GM18508 (cell line): Measurements from ENCODE around the gene AKAP3.

Source experiments
- ATAC-seq: cut with Tn5 transposase; IDR thresholded peaks from one replicate; pipeline ENCODE4 v1.9.1; 2021; ENCODE audit warnings: moderate number of reproducible peaks; ENCODE audit not compliant: insufficient read depth, unreplicated experiment

Gene AKAP3

GRCh38 chr12:4603946-4604345 is 44.9 kb downstream of the AKAP3 start:
- no peak for ATAC-seq

- no peak for ATAC-seq
Measured at GRCh38 chr12:4603421-4603820, 45.4 kb downstream of the AKAP3 start.

- no peak for ATAC-seq
Measured at GRCh38 chr12:4595881-4596280, 53.0 kb downstream of the AKAP3 start.

DNA sequence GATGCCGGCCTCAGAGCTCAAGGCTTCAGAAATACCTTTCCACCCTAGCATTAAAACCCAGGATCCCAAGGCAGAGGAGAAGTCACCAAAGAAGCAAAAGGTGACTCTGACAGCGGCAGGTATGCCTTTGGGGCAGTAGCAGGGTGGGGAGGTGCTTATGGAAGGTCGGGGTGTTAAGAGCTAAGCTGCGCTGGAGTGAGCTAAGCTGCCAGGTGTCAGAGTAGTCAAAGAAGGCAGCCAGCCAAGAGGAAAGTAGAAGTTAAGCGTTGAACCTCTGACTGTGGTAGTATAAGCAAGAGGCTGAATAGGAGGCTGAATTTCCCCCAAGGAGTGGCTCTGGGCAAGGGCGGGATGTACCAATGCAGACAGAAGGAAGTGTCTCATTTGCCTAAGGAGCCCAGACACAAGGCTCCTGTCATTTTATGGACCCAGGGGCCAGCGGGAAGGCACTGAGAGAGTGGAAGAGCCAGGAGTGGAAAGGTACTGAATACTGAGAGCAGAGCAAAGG is 57.6 kb downstream of the AKAP3 start:
- ATAC-seq = no peak

DNA sequence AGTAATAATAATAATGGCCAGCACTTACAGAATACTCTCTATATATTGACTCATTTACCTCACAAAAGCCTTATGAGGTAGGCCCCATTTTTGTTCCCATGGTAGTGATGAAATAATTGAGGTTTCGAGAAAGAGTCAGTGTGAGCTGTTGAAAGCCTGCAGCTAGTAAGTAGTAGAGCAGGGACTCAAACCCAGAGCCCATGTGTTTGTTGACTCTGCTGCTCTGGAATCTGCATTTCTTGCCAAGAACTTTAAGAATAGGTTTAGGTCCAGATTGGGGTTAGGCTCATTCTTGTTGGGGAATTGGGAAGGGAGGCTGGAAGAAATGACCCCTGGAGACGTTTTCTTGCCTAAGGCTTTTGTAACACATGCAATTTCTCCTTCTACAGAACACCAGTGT is 58.9 kb downstream of the AKAP3 start:
- ATAC-seq = no peak

GRCh38 chr12:4588916-4589315 is 59.9 kb downstream of the AKAP3 start:
- ATAC-seq = no peak

DNA sequence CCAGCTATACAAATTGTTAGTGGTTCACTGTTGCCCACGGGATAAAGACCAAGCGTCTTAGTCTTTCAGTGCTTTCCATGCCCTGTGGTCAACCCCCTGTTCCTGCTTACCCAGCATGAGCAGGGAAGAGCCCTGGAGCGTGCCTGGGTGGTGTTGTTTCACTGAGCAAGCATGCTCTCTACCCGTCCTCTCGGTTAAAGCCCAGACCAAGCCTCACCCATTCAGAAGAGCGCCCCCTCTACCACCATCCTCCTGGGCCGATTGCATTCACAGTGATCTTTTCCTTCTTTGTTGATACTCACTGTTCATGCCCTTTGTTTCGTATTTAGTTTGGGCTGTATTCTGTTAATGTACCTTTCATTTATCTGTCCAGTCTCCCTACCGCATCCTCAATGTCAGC is 61.7 kb downstream of the AKAP3 start:
- ATAC-seq = no peak

DNA sequence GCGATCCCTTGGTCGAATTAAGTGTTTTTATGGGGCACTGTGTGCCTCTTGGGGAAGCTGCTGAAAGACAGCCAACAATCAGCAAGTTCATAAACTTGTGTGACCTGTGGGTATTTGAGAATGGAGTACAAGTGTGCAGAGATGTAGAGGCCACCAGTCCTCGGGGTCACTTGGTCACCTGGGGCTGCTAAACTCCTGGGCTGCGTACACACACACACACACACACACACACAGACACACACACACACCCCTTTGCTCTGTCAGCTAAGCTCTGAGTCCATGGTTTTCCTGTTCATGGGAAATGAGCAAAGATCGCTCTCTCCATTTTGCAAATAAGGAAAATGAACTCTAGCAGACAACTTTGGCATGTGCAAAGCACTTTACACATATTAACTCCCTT is 62.4 kb downstream of the AKAP3 start:
- ATAC-seq = no peak

GRCh38 chr12:4584896-4585295 is 64.0 kb downstream of the AKAP3 start:
- ATAC-seq = no peak

- no peak for ATAC-seq
Measured at GRCh38 chr12:4584281-4584680, 64.6 kb downstream of the AKAP3 start.

DNA sequence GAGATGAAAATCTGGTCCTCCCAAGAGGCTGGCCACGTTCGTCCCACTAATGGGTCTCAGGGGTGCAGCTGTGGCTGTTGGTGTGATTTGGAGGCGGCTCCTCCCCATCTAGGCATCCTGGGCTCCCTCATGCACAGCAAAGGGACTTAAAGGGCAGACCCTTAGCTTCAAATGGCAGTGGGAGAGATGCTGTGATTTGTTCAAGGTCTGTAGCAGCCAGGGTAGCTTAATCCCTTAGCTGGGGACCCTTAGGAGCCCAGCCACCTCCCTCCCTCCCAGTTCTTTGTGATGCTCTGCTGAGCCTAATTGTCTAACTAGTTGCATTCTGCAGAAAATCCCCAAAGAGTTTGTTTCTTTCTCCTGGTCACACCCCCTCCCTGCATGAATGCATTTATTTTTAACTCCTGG is 68.6 kb downstream of the AKAP3 start:
- no peak for ATAC-seq

DNA sequence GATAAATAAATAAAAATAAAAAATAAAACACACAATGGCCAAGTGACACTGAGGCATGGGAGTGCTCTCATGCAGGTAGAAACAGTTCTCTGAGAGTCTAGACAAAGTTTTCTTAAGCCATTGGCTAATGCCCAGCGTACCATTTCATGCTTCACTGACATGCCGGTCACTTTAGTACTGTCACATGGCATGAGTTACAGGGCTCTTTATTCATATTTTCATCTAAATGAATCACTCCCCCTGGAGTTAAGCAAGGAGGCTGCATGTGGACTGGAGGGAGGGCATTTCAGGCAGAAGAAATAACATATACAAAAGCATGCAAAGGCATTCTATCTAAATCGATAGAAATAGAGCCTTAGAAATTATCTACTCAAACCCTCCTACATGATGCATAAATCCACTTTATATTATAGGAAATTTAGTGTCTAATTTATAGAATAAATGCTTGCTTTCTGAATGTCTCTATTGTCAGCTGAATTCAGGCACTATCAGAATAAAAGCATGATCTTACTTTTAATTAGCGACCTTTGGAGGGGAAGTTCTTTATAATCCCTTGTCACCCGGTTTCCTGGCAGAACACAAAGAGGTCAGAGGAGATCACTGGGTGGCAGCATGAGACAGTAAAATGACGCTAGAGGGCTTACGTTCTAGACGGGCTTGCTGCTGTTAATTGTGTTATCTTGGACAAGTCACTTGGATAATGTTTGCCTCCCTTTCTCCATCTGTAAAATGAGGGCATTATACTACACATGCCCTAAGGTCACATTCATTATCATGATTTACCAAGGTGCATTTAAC is 69.3 kb downstream of the AKAP3 start:
- no peak for ATAC-seq

DNA sequence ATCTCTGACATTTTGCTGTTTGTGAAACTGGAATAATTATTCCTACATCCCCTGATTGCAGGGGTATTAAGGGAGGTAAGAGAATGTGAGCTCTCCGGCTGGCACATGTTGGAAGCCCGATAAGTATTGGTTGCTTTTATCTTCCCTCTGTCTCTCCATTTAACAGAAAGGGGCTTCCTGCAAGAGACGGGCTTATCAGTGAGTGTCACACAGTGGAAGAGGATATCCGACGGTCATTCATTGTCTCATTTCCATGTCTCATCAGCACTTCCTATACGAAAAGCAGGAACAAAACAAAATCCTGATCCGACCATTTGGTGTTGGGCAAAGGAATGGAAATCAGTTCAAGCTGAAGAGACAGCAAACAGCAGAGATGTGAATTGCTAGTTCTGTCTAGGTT is 76.2 kb downstream of the AKAP3 start:
- no peak for ATAC-seq

GRCh38 chr12:4569261-4569660 is 79.6 kb downstream of the AKAP3 start:
- no peak for ATAC-seq

DNA sequence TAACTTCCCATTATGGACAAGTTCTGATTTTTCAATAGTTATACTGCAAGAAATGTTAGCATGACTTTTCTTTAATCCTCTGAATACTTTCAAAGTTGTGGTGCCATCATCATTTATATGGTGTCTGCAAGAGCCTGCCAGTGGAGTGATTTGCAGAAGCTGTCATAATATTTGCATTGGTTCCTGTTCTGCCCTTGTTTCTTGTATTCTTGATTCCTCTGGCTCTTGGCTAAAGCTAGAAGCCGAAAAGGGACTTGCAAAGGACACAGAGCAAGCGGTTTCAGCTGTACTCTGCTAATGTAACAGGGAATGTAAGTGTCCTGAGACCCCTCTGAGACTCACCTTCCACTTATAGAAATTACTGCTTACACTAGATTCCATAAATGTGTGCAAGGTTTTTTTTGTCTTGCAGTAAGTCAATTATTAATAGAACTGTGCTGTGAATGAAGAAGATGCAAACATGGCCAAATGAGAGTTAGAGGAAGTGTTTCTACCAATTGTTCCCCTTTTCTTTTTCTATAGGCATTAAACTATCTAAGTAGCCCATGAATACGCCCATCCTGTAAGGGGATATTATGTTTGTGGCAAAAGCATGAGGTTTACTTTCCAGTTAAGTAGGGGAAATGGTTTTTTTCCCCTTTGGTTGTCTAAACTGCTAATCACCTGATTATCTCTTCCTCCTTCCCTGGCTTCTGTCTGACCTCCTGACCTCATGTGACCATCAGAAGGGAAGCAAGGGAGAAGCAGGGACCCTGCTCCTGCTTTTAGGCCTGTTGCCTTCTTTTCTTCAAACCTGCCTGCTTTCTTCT is 81.6 kb downstream of the AKAP3 start:
- ATAC-seq = no peak

DNA sequence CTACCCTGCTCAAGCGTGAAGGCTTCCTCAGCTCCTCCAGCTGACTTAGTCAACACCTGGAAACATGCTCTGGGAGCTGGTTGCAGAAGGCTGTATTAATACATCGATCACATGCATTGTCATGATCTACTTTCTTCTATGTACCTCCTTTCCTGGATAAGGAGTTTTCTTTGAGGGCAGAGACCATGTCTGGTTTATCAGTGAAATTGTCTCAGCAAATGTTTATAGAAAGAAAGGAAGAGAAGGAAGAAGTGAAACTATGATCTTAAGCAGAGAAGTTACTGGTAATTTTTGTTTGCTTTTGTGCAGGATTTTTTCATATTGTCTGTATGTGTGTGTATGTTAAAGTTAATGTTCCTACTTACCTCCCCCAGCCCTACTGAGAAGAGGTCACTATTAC is 82.4 kb downstream of the AKAP3 start:
- no peak for ATAC-seq
